ENCODE measurements around the gene HSPH1.

GRCh38 chr13:31134039-31134711 is 27.5 kb downstream of the HSPH1 start:
- TF ChIP-seq POLR2A (IDR thresholded peaks at IDR 0.05; ENCODE audit: low read depth) (no peak), POLR2AphosphoS5 (IDR thresholded peaks at IDR 0.05) (no peak), EP300 (IDR thresholded peaks at IDR 0.05) (no peak), CTCF (IDR thresholded peaks at IDR 0.05) (no peak)

Measured in esophagus muscularis mucosa (tissue), 4 donors.